ENCODE data around the gene PREB. TPM values are rescaled to one million over a fixed set of nuclear protein-coding genes. Genes with fewer than 3 reads are reported as not detected.

The PREB gene
- total and polyA plus RNA-seq, 2 of the 13 experiments (the other 11 are each of a cell fraction or from before 2014, with no cell fraction given): 112 to 192 TPM

DNA sequence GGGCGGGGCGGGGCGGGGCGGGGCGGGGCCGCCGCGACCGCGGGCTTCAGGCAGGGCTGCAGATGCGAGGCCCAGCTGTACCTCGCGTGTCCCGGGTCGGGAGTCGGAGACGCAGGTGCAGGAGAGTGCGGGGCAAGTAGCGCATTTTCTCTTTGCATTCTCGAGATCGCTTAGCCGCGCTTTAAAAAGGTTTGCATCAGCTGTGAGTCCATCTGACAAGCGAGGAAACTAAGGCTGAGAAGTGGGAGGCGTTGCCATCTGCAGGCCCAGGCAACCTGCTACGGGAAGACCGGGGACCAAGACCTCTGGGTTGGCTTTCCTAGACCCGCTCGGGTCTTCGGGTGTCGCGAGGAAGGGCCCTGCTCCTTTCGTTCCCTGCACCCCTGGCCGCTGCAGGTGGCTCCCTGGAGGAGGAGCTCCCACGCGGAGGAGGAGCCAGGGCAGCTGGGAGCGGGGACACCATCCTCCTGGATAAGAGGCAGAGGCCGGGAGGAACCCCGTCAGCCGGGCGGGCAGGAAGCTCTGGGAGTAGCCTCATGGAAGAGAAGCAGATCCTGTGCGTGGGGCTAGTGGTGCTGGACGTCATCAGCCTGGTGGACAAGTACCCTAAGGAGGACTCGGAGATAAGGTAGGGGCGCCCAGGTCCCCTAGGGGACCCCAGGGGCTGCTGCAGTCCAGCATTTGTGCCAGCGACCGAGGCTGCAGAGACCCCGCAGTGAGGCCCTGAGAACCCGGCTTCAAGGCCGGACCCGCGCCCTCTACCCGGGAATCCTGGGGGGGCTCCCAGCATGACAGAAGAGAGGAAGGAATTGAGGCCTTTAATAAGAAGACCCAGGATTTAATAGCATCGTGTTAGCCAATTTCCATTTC, 47.5 kb downstream of the PREB start, which contains the start of gene KHK (continued):
- TF ChIP-seq PAWR (CRISPR knock-in tag; IDR thresholded peaks at IDR 0.05; ENCODE audit: borderline replicate concordance) (no peak), KDM4B (CRISPR knock-in tag; IDR thresholded peaks at IDR 0.05) (no peak), PATZ1 (CRISPR knock-in tag; IDR thresholded peaks at IDR 0.05) (0 out of 2 replicates have a peak, but pooled peaks have one; percentile 17), TBX3 (IDR thresholded peaks at IDR 0.05; ENCODE audit: borderline replicate concordance) (no peak), STAG1 (CRISPR knock-in tag; IDR thresholded peaks at IDR 0.05) (no peak), RFX3 (CRISPR knock-in tag; IDR thresholded peaks at IDR 0.05) (no peak), ZNF326 (CRISPR knock-in tag; IDR thresholded peaks at IDR 0.05; ENCODE audit: borderline replicate concordance) (no peak), ELF4 (CRISPR knock-in tag; IDR thresholded peaks at IDR 0.05; ENCODE audit: borderline replicate concordance) (peak; percentile 60; the same call in 1 of the 2 replicates), NR2C2 (CRISPR knock-in tag; IDR thresholded peaks at IDR 0.05; ENCODE audit: borderline replicate concordance) (no peak), ELF1 (CRISPR knock-in tag; IDR thresholded peaks at IDR 0.05) (0 out of 2 replicates have a peak, but pooled peaks have one; percentile 11), MAFF (IDR thresholded peaks at IDR 0.05; ENCODE audit: low read depth, low read length) (no peak), POLR2AphosphoS5 (IDR thresholded peaks at IDR 0.05; ENCODE audit: low read depth, low read length) (peak; percentile 56), ZNF441 (CRISPR knock-in tag; IDR thresholded peaks at IDR 0.05; ENCODE audit: borderline replicate concordance) (no peak), HIC2 (CRISPR knock-in tag; IDR thresholded peaks at IDR 0.05; ENCODE audit: low read depth) (no peak; the same call in none of the 2 replicates), NPAS2 (CRISPR knock-in tag; IDR thresholded peaks at IDR 0.05; ENCODE audit: borderline replicate concordance) (no peak), PRDM4 (CRISPR knock-in tag; IDR thresholded peaks at IDR 0.05; ENCODE audit: borderline replicate concordance) (no peak), ZNF605 (CRISPR knock-in tag; IDR thresholded peaks at IDR 0.05) (0 out of 2 replicates have a peak, but pooled peaks have one; percentile 57)
- TF ChIP-seq, protein P1, sequence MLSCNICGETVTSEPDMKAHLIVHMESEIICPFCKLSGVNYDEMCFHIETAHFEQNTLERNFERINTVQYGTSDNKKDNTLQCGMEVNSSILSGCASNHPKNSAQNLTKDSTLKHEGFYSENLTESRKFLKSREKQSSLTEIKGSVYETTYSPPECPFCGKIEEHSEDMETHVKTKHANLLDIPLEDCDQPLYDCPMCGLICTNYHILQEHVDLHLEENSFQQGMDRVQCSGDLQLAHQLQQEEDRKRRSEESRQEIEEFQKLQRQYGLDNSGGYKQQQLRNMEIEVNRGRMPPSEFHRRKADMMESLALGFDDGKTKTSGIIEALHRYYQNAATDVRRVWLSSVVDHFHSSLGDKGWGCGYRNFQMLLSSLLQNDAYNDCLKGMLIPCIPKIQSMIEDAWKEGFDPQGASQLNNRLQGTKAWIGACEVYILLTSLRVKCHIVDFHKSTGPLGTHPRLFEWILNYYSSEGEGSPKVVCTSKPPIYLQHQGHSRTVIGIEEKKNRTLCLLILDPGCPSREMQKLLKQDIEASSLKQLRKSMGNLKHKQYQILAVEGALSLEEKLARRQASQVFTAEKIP (CRISPR knock-in tag; IDR thresholded peaks at IDR 0.05; ENCODE audit: borderline replicate concordance): no peak
- TF ChIP-seq, protein P2, sequence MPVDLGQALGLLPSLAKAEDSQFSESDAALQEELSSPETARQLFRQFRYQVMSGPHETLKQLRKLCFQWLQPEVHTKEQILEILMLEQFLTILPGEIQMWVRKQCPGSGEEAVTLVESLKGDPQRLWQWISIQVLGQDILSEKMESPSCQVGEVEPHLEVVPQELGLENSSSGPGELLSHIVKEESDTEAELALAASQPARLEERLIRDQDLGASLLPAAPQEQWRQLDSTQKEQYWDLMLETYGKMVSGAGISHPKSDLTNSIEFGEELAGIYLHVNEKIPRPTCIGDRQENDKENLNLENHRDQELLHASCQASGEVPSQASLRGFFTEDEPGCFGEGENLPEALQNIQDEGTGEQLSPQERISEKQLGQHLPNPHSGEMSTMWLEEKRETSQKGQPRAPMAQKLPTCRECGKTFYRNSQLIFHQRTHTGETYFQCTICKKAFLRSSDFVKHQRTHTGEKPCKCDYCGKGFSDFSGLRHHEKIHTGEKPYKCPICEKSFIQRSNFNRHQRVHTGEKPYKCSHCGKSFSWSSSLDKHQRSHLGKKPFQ (CRISPR knock-in tag; IDR thresholded peaks at IDR 0.05; ENCODE audit: insufficient replicate concordance): no peak

Measured in HepG2 (cell line).